ENCODE data around the gene CCDC34. TPM values are rescaled to one million over a fixed set of nuclear protein-coding genes. Genes with fewer than 3 reads are reported as not detected.

CCDC34 gene
- total RNA-seq, 1 experiment from 2014 or later, result 18.7 TPM

DNA sequence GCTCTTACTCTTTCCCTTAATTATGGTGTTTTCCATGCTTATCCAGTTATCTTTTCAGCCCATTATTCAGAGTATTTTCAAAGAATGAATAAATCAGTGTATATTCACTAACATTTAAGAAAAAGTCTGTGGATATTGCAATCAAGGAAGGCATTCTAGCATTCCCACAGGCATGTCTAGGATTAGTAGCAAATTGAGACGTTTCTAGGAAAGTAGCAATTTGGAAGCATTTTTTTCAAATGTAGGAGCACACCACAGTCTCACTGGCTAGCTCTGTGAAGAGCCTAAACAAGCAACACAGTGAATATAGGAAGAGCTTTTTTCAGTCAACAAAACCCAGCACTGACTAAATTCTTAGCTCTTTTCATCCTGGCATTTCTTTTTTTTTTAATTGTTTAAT, 65.4 kb downstream of the CCDC34 start:
- Histone ChIP-seq H2AFZ (ENCODE audit: low read depth, low read length, poor library complexity, severe bottlenecking) (no peak overlapping the region), H3K79me2 (ENCODE audit: insufficient read depth, low read length) (no peaks in the 10 kb centered on the region), H3K4me2 (ENCODE audit: low read length) (no peak overlapping the region), H3K27me3 (ENCODE audit: insufficient read depth, low read length) (no peaks in the 10 kb centered on the region), H3K9me2 (ENCODE audit: insufficient read depth) (no peaks in the 10 kb centered on the region), H3K9me3 (ENCODE audit: control insufficient read depth in 1 of 2, insufficient read depth in 1 of 2, low read depth in 1 of 2, low read length in 2 of 2) (no peaks in the 10 kb centered on the region), H3K36me3 (ENCODE audit: control insufficient read depth in 1 of 2, insufficient read depth in 2 of 2, low read length in 2 of 2) (no peaks in the 10 kb centered on the region), H3K4me3 (replicated peaks in 1 of 2; ENCODE audit: low read depth in 1 of 2, low read length in 2 of 2) (no peak overlapping the region), H3K4me1 (ENCODE audit: control insufficient read depth in 1 of 2, insufficient read depth in 2 of 2, low read length in 2 of 2) (no peaks in the 10 kb centered on the region), H3K9ac (ENCODE audit: low read length) (no peak overlapping the region), H4K20me1 (ENCODE audit: insufficient read depth) (no peaks in the 10 kb centered on the region), H3K27ac (ENCODE audit: low read depth, low read length) (no peak overlapping the region)
- no peak for ATAC-seq
- DNase-seq (ENCODE audit: low read depth, low spot score), result no peak
- ChIA-PET POLR2A (no interaction called here), CTCF (interaction anchor here (0.6 kb wide), 1 partner anchor 188 kb away, joined by 3 read pairs; no protein-coding TSS in a partner anchor), RAD21 (ENCODE audit: low non-redundant PET in 1 of 2, low total read pairs in 2 of 2, uncharacterized antibody in 2 of 2, unreplicated experiment in 2 of 2) (no interaction called here)
- BruUV-seq (replicated peaks), result no TSS peak
- TF ChIP-seq EGR1 (IDR thresholded peaks at IDR 0.05; ENCODE audit: low read depth) (no peak), POLR2A (IDR thresholded peaks at IDR 0.05; ENCODE audit: borderline replicate concordance, extremely low read depth, insufficient read depth, insufficient read length) (no peak), CEBPB (IDR thresholded peaks at IDR 0.05; ENCODE audit: low read depth) (no peak), JUND (IDR thresholded peaks at IDR 0.05) (no peak), SIN3A (IDR thresholded peaks at IDR 0.05; ENCODE audit: low read depth) (no peak), TCF7L2 (IDR thresholded peaks at IDR 0.05; ENCODE audit: borderline replicate concordance, extremely low read depth, insufficient read depth, insufficient read length) (no peak), FOSL1 (IDR thresholded peaks at IDR 0.05; ENCODE audit: low read depth) (no peak), EZH2 (IDR thresholded peaks at IDR 0.05) (no peak), SRF (IDR thresholded peaks at IDR 0.05; ENCODE audit: low read depth) (no peak), ZNF274 (IDR thresholded peaks at IDR 0.05; ENCODE audit: low read depth, low read length) (no peak), ELF1 (IDR thresholded peaks at IDR 0.05; ENCODE audit: borderline replicate concordance, low read depth) (no peak), SP1 (IDR thresholded peaks at IDR 0.05; ENCODE audit: low read depth) (no peak)
- TF ChIP-seq, protein P1, sequence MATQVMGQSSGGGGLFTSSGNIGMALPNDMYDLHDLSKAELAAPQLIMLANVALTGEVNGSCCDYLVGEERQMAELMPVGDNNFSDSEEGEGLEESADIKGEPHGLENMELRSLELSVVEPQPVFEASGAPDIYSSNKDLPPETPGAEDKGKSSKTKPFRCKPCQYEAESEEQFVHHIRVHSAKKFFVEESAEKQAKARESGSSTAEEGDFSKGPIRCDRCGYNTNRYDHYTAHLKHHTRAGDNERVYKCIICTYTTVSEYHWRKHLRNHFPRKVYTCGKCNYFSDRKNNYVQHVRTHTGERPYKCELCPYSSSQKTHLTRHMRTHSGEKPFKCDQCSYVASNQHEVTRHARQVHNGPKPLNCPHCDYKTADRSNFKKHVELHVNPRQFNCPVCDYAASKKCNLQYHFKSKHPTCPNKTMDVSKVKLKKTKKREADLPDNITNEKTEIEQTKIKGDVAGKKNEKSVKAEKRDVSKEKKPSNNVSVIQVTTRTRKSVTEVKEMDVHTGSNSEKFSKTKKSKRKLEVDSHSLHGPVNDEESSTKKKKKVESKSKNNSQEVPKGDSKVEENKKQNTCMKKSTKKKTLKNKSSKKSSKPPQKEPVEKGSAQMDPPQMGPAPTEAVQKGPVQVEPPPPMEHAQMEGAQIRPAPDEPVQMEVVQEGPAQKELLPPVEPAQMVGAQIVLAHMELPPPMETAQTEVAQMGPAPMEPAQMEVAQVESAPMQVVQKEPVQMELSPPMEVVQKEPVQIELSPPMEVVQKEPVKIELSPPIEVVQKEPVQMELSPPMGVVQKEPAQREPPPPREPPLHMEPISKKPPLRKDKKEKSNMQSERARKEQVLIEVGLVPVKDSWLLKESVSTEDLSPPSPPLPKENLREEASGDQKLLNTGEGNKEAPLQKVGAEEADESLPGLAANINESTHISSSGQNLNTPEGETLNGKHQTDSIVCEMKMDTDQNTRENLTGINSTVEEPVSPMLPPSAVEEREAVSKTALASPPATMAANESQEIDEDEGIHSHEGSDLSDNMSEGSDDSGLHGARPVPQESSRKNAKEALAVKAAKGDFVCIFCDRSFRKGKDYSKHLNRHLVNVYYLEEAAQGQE (IDR thresholded peaks at IDR 0.05; ENCODE audit: low read depth), result no peak
- TF ChIP-seq, protein P2, sequence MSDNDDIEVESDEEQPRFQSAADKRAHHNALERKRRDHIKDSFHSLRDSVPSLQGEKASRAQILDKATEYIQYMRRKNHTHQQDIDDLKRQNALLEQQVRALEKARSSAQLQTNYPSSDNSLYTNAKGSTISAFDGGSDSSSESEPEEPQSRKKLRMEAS (IDR thresholded peaks at IDR 0.05), result no peak
- TF ChIP-seq, protein P3, sequence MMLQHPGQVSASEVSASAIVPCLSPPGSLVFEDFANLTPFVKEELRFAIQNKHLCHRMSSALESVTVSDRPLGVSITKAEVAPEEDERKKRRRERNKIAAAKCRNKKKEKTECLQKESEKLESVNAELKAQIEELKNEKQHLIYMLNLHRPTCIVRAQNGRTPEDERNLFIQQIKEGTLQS (IDR thresholded peaks at IDR 0.05), result no peak
- TF ChIP-seq, protein P4, sequence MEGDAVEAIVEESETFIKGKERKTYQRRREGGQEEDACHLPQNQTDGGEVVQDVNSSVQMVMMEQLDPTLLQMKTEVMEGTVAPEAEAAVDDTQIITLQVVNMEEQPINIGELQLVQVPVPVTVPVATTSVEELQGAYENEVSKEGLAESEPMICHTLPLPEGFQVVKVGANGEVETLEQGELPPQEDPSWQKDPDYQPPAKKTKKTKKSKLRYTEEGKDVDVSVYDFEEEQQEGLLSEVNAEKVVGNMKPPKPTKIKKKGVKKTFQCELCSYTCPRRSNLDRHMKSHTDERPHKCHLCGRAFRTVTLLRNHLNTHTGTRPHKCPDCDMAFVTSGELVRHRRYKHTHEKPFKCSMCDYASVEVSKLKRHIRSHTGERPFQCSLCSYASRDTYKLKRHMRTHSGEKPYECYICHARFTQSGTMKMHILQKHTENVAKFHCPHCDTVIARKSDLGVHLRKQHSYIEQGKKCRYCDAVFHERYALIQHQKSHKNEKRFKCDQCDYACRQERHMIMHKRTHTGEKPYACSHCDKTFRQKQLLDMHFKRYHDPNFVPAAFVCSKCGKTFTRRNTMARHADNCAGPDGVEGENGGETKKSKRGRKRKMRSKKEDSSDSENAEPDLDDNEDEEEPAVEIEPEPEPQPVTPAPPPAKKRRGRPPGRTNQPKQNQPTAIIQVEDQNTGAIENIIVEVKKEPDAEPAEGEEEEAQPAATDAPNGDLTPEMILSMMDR (IDR thresholded peaks at IDR 0.05 in 2 of 3, conservative IDR thresholded peaks at IDR 0.05 in 1 of 3; ENCODE audit: borderline replicate concordance in 1 of 3, insufficient read depth in 1 of 3, low read depth in 2 of 3, low read length in 2 of 3), result no peak
- intact Hi-C loops (cut with micrococcal nuclease), result loop anchor here (5.0 to 10.0 kb wide), 2 partner anchors 115 to 187 kb away; no protein-coding TSS in a partner anchor

All from HCT116 (cell line).